GM04503 (cell line): Measurements from ENCODE around the gene ANKLE2.
A peak's percentile ranks its signal among the peaks of the same experiment; 100 is the strongest.
"Not testable (repeated sequence)": the region's sequence is repeated elsewhere in the genome, so short reads cannot be mapped to it uniquely, and the experiment has no call there.

Experiments
- DNase-seq: peaks from one replicate; pipeline ENCODE4 v3.0.0-alpha.2; 2012; ENCODE audit warnings: low read depth

The ANKLE2 gene

DNA sequence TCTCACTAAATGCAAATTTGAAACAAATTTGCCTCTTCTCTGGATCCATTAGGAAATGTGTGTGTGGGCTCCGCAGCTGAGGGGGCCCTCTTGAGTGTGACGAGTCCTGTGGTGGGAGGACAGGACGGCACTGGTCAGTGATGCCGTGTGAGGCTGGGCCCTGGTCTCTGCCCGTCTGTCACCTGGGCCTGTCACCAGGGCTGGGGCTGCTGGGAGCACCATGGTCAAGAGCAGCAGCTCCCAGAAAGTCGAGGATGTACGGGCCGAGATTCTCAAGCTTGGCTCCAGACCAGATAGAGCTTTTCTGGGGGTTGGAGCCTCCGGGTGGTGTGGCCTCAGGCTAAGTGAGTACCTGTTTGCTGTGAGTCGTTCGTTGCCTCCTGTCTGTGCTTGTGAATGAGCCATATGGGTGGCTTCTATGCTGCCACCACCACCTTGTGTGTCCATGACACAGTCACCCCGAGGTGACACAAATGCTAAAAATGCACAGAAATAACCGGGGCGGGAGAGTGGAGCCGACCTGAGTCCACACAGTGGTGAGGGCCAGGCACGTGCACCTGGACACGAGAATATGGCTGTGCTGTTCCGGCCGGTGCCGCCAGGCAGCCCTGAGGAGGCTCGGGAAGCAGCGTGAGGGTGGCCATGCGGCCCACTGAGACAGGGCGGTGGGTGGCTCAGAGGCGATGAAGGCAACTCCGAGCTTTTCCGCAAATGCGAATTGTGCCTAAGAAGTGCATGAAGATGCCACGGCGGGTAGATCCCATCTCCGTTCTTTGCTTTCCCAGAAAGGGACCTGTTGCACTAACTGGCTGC, 42.3 kb downstream of the ANKLE2 start:
- DNase-seq: no peak

DNA sequence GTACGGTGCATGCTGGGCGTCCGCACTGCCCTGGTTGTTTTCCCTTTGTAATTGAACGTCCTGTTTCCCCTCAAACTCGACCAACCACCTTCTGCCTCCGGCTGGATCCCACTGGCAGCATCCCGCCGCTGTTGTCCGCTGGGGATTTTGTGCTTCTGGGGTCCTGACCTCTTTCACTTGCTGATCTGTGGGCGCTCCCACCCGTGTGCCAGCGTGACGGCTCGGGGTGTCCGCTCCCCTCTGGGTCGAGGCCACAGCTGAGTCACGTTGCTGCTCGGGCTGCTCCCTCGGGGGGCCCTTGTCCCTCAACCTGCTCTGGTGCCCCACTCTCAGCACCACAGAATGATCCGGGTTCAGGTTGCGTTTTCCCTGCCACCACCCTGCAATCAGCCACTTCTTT, 43.0 kb downstream of the ANKLE2 start:
- no peak for DNase-seq

- no peak for DNase-seq
Observed at GRCh38 chr12:132717531-132718387, 43.9 kb downstream of the ANKLE2 start.

DNA sequence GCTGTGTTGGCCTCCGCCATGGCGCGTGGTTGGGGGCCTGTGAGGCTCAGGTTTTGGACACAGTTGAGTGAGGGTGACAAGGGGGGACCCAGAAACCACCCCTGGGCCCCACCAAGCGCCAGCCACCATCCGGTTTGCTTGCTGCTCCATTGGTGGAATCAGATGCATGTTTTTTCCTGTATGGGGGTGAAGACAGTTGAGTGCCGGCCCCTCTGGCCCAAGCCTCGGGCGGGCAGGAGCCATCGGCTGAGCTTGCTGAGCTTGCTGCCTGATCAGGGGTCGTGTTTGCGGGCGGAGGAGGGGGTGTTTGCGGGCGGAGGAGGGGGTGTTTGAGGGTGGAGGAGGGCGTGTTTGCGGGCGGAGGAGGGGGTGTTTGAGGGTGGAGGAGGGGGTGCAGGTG, 44.6 kb downstream of the ANKLE2 start:
- DNase-seq: no peak

DNA sequence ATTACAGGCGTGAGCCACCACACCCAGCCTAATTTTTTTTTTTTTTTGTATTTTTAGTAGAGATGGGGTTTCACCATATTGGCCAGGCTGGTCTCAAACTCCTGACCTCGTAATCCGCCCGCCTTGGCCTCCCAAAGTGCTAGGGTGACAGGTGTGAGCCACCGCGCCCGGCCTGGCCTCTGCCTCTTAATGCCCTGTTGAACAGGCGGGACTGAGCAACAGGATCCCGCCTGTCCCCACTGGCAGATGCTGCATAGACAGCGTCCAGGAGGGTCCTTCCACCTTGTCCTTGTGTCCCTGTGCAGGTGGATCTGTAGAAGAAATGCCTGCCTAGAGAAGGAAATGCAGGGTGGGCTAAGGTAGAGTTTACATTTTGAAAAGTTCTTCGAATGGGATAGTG, 45.3 kb downstream of the ANKLE2 start:
- DNase-seq: no peak

GRCh38 chr12:132715874-132716273, 45.8 kb downstream of the ANKLE2 start:
- no peak for DNase-seq

- DNase-seq: no peak
Observed at GRCh38 chr12:132713123-132713522, 48.5 kb downstream of the ANKLE2 start.

GRCh38 chr12:132711080-132711843, 50.4 kb downstream of the ANKLE2 start:
- no peak for DNase-seq

DNA sequence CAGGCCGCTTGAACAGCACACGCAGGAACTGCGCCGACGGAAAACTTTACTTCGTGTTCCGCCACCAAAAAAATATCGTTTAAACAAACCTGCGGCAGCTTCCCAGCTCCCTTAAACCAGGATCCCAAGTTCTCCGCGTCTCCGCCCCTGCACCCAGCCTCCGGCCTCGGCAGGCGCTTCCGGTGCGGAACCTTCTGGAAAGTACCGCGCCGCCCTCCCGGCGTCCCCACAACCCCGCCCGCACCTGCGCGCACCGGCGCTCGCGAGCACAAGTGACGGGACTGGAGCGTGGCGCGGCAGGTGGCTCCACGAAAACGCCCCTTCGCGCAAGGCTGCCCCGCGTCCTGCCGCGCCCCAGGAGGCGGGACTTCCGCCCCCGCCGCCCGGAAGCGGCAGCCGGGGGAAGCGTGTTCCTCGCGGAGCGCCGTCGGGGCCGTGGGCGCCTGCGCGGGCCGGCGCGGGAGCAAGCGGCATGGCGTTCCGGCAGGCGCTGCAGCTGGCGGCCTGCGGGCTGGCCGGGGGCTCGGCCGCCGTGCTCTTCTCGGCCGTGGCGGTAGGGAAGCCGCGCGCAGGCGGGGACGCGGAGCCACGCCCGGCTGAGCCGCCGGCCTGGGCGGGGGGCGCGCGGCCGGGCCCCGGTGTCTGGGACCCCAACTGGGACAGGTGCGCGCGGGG, 51.1 kb downstream of the ANKLE2 start, which contains the start of gene PGAM5:
PGAM5 (plus strand) TSS at position 438 of the 675 bp plus-strand sequence; CDS start at position 473, 35 bp downstream.
- peak; percentile 21 for DNase-seq

GRCh38 chr12:132710043-132710404, 51.6 kb downstream of the ANKLE2 start:
- DNase-seq: no peak

DNA sequence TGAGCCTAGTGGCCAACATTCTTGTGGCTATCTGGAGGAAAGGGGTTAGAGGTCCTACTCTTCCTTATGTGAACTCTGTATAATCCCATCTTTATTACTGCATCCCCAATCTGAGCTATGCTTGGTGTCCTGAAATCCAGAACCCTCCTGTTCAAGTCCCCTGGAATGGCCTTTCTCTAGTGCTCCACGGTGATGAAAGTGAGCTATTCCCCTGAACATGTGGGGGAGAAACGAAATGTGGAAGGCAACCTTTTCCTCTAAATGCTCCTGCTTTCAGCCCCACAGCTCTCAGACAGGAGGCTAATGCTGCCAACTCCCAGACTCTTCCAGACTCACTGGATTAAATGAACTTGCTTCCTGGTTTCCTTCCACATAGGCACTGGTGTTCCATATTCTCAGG, 53.5 kb downstream of the ANKLE2 start:
- no peak for DNase-seq

GRCh38 chr12:132707241-132707640, 54.4 kb downstream of the ANKLE2 start:
- no peak for DNase-seq

DNA sequence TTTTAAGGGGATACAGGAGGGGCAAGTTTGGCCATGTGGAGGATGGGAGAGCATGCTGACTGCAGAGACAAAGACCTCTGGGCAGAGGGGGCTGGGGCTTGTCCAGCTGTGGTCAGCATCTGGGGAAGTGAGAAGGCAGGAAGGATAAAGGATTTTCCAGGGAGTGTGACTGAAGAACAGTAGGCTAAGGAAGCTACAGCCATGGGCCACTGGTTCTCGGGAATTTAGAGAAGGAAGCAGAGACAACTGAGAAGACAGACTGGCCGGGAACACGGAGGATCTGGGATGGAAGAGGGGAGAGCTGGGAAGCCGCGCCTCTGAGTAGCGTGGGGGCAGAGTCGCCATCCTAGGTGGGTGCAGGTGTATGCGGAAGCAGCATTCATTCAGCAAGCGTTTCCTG, 58.0 kb downstream of the ANKLE2 start:
- no peak for DNase-seq

- DNase-seq: no peak
Observed at GRCh38 chr12:132702640-132703039, 59.0 kb downstream of the ANKLE2 start.

DNA sequence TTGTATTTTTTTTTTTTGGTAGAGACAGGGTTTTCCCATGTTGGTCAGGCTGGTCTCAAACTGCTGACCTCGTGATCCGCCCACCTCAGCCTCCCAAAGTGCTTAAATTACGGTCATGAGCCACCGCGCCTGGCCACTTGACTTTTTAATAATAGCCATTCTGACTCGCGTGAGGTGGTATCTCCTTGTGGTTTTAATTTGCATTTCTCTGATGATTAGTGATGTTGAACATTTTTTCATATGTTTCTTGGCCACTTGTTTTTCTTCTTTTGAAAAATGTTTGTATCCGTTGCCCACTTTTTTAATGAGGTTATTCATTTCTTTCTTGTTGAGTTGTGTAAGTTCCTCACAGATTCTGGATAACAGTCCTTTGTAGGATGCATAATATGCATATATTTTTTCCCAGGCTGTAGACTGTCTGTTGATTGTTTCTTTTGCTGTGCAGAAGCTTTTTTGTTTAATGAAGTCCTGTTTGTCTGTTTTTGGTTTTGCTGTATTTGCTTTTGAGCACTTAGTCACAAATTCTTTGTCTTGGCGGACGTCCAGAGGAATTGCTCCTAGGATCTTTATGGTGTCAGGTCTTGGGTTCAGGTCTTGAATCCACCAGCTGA, 61.3 kb downstream of the ANKLE2 start:
- DNase-seq: no peak

DNA sequence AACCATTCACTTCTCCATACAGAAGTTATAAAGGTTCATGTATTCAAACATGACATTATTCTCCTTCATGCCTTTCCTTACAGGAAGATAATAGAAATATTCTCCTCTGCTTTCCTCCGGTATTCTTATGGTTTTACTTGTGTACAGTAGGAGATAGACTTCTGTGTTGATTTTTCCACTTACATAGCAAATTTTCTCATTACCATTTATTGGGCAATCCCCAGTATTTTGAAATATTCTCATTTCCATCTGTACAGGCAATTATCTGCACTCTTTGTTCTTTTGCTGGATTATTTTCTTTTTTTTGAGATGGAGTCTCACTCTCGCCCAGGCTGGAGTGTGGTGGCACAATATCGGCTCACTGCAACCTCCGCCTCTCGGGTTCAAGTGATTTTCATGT, 63.3 kb downstream of the ANKLE2 start:
- DNase-seq: no peak

DNA sequence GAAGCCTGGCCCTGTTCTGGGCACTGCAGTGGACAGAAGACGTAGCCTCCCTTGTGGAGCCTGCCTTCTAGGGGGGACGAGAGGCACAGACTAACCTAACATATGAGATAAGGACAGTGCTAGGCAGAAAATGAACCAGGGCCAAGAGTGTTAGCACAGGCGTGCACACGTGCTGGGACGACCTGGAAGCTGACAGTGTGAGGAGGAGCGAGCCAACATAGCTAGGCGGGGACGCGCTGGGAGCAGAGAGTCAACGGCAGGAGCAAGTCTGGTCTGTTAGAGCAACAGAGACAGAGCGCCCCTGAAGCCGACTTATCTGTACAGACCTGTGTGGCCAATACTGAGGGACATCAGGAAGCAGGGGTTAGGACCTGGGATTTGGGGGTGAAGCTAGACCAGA, 66.2 kb downstream of the ANKLE2 start:
- DNase-seq: no peak

DNA sequence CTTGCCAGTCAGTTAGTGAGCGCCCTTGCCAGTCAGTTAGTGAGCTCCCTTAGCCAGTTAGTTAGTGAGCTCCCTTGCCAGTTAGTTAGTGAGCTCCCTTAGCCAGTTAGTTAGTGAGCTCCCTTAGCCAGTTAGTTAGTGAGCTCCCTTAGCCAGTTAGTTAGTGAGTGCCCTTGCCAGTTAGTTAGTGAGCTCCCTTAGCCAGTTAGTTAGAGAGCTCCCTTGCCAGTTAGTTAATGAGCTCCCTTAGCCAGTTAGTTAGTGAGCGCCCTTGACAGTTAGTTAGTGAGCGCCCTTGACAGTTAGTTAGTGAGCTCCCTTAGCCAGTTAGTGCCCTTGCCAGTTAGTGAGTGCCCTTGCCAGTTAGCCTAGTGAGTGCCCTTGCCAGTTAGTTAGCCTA, 66.7 kb downstream of the ANKLE2 start:
- DNase-seq: not testable (repeated sequence)

DNA sequence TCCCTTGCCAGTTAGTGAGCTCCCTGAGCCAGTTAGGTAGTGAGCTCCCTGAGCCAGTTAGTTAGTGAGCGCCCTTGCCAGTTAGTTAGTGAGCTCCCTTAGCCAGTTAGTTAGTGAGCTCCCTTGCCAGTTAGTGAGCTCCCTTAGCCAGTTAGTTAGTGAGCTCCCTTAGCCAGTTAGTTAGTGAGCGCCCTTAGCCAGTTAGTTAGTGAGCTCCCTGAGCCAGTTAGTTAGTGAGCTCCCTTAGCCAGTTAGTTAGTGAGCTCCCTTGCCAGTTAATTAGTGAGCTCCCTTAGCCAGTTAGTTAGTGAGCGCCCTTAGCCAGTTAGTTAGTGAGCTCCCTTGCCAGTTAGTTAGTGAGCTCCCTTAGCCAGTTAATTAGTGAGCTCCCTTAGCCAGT, 69.6 kb downstream of the ANKLE2 start:
- DNase-seq: not testable (repeated sequence)

DNA sequence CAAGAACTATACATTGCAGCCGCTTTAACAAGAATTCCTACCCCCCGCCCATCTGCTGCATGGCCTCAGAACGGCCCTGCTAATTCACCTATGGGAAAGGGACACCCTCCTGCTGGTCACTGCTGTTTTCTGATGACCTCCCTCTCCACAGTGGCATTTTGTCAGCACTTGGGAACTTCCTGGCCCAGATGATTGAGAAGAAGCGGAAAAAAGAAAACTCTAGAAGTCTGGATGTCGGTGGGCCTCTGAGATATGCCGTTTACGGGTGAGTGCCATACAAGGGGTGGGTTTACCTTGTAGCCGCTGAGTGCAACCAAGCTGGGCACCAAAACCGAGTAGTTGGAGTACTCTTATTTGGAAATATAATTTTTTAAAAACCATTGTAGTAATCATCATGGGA, 71.5 kb downstream of the ANKLE2 start:
- no peak for DNase-seq

DNA sequence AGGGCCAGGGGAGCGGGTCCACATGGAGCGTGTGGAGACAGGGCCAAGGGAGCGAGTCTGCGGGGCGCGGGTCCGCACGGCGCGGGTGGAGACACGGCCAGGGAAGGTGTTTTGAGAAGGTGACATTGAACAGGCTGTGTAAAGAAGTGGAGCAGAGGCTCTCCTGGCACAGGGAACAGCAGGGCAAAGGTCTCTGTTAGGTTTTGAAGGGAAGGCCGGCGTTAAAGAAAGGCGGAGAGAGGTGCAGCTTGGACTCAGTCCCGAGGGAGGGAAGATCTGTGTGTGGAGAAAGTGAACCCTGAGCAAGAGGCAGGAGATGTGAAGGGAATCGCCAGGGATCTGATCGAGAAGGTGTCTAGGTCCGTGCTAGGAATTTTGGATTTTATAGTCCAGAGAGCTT, 72.4 kb downstream of the ANKLE2 start:
- DNase-seq: no peak
